ENCODE data around the gene MINDY4B.

GRCh38 chr3:150933473-150933995 is 28.3 kb upstream of the MINDY4B start:
- TF ChIP-seq ZNF652 (CRISPR knock-in tag; IDR thresholded peaks at IDR 0.05; ENCODE audit: borderline replicate concordance, low read depth) (no peak), ZNF777 (CRISPR knock-in tag; IDR thresholded peaks at IDR 0.05) (no peak), ATF2 (CRISPR knock-in tag; IDR thresholded peaks at IDR 0.05) (no peak)
